ENCODE data around the gene GPR171.
A peak's percentile ranks its signal among the peaks of the same experiment; 100 is the strongest.

GPR171 gene

GRCh38 chr3:151174351-151174750 is 28.7 kb downstream of the GPR171 start:
- DNase-seq, result no peak

- peak; percentile 46 for DNase-seq
Observed at GRCh38 chr3:151171145-151171757, 31.8 kb downstream of the GPR171 start.

- DNase-seq, result peak; percentile 30
Observed at GRCh38 chr3:151169948-151170679, 32.9 kb downstream of the GPR171 start.

- DNase-seq, result no peak
Observed at GRCh38 chr3:151169262-151169947, 33.6 kb downstream of the GPR171 start.

GRCh38 chr3:151168269-151169094 is 34.5 kb downstream of the GPR171 start:
- DNase-seq, result peak; percentile 80

GRCh38 chr3:151166161-151166560 is 36.9 kb downstream of the GPR171 start:
- DNase-seq, result no peak

- DNase-seq, result no peak
Observed at GRCh38 chr3:151165226-151165625, 37.8 kb downstream of the GPR171 start.

- DNase-seq, result no peak
Observed at GRCh38 chr3:151159806-151160205, 43.2 kb downstream of the GPR171 start.

GRCh38 chr3:151156618-151157216 is 46.3 kb downstream of the GPR171 start:
- DNase-seq, result peak; percentile 67

- no peak for DNase-seq
Observed at GRCh38 chr3:151155409-151156128, 47.4 kb downstream of the GPR171 start.

- DNase-seq, result no peak
Observed at GRCh38 chr3:151154566-151154965, 48.5 kb downstream of the GPR171 start.

GRCh38 chr3:151152455-151153079 is 50.4 kb downstream of the GPR171 start:
- no peak for DNase-seq

All from CD4-positive, alpha-beta T cell treated with Interleukin-12 subunit alpha and Interleukin-12 subunit beta, for 1 hour (primary cell).